Calu3 (cell line): ENCODE measurements around the gene AP1S3. TPM values are rescaled to one million over a fixed set of nuclear protein-coding genes. Genes with fewer than 3 reads are reported as not detected.
A peak's percentile ranks its signal among the peaks of the same experiment; 100 is the strongest.

ENCODE experiments used
- BruUV-seq: library from RNA; stranded (reverse); fragments of 400-500 nt; replicated peaks from 2 replicates; lab custom pipeline; 2021; lab: Mats Ljungman, UMichigan
- CTCF ChIA-PET: fragments of 300-600 bp; sonication (Branson Sonifier 250); formaldehyde crosslinking; loops from one replicate; lab custom pipeline; 2022; ENCODE audit warnings: antibody characterized with exemption; lab: Charles Lee
- DNase-seq: peaks from one replicate; pipeline ENCODE4 v3.0.0; 2022
- H3K27ac Mint-ChIP-seq: one replicate; pipeline ENCODE4 v1.8.0; 2022; ENCODE audit warnings: mixed read lengths; ENCODE audit not compliant: unreplicated experiment
- H3K27me3 Mint-ChIP-seq: one replicate; pipeline ENCODE4 v1.8.0; 2022; ENCODE audit warnings: mixed read lengths; ENCODE audit not compliant: unreplicated experiment
- H3K36me3 Mint-ChIP-seq: one replicate; pipeline ENCODE4 v1.8.0; 2022; ENCODE audit warnings: mild to moderate bottlenecking, moderate library complexity, mixed read lengths; ENCODE audit not compliant: insufficient read depth, unreplicated experiment
- H3K4me1 Mint-ChIP-seq: one replicate; pipeline ENCODE4 v1.8.0; 2022; ENCODE audit warnings: mild to moderate bottlenecking, low read depth, mixed read lengths; ENCODE audit not compliant: unreplicated experiment
- H3K4me3 Mint-ChIP-seq: one replicate; pipeline ENCODE4 v1.8.0; 2022; ENCODE audit warnings: mild to moderate bottlenecking, low read depth, moderate library complexity, mixed read lengths; ENCODE audit not compliant: unreplicated experiment
- H3K9me3 Mint-ChIP-seq: one replicate; pipeline ENCODE4 v1.8.0; 2022; ENCODE audit warnings: low read depth, mixed read lengths; ENCODE audit not compliant: unreplicated experiment
- intact Hi-C: fragments of 100-400 bp; cut with micrococcal nuclease; formaldehyde crosslinking; loops from one replicate; pipeline ENCODE4 v1.10.0; 2022; ENCODE audit not compliant: unreplicated experiment
- total RNA-seq: library from RNA; stranded (reverse); gene quantifications from 2 replicates; pipeline ENCODE4 v1.2.3, GENCODE V29; 2022
- TF ChIP-seq, protein P1 (sequence below): fragments of 200-600 bp; IDR thresholded peaks from one replicate; pipeline ENCODE4 v1.8.0; 2022; ENCODE audit warnings: antibody characterized with exemption; ENCODE audit not compliant: unreplicated experiment

Gene AP1S3
- total RNA-seq, 1 experiment from 2014 or later: 119 TPM

DNA sequence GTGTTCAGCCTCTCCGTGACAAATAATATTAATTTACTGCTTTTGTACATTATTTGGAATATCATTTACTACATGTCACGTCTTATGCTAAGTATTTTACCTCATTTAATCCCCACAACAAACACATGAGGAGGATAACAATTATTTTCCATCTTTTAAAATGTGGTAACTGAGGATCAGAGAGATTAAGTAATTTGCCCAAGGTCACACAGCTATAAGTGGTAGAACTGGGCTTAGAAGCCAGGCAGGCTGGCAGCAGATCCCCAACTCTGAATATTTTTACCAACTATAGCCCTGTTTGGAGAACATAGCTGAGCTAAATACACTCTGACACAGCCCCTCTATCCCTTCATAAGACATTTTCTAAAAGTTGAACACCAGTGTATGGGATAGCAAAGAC lies 24.1 kb downstream of the AP1S3 start:
- Mint-ChIP-seq H3K4me1 (peaks cover 61% of the 10 kb centered on the region), H3K27ac (peak overlapping the region; percentile 92), H3K36me3 (peaks cover 52% of the 10 kb centered on the region), H3K27me3 (no peaks in the 10 kb centered on the region), H3K9me3 (no peaks in the 10 kb centered on the region), H3K4me3 (peak overlapping the region; percentile 61)
- intact Hi-C loops: no loop called here
- TF ChIP-seq, protein P1, sequence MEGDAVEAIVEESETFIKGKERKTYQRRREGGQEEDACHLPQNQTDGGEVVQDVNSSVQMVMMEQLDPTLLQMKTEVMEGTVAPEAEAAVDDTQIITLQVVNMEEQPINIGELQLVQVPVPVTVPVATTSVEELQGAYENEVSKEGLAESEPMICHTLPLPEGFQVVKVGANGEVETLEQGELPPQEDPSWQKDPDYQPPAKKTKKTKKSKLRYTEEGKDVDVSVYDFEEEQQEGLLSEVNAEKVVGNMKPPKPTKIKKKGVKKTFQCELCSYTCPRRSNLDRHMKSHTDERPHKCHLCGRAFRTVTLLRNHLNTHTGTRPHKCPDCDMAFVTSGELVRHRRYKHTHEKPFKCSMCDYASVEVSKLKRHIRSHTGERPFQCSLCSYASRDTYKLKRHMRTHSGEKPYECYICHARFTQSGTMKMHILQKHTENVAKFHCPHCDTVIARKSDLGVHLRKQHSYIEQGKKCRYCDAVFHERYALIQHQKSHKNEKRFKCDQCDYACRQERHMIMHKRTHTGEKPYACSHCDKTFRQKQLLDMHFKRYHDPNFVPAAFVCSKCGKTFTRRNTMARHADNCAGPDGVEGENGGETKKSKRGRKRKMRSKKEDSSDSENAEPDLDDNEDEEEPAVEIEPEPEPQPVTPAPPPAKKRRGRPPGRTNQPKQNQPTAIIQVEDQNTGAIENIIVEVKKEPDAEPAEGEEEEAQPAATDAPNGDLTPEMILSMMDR: no peak
- no TSS peak for BruUV-seq
- CTCF ChIA-PET: interaction anchor here (1.0 to 1.2 kb wide), 2 partner anchors 13 to 40 kb away, joined by 3 to 6 read pairs; no protein-coding TSS in a partner anchor
- no peak for DNase-seq

DNA sequence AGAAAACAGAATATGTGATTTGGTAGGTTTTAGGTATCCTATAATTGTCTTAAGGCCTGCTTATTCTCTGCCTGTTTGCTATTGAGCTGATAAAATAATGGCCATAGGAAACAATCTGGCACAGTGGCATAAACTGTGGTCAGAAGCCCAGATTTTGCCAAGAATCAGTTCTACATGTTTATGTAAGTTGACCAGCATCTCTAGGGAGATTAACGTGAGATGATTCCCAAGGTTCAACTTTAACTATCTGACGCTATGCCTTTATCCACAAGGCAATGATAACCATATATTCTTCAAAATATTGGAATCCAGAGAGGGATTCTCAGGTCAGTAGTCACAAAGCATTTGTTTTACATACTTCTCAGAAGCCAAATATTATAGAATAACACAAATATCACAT lies 25.6 kb downstream of the AP1S3 start:
- H3K27me3 Mint-ChIP-seq: no peaks in the 10 kb centered on the region
- TF ChIP-seq, protein P1: no peak
- intact Hi-C loops: no loop called here
- DNase-seq: no peak
- no peak overlapping the region for H3K27ac Mint-ChIP-seq
- no peaks in the 10 kb centered on the region for H3K9me3 Mint-ChIP-seq
- BruUV-seq: TSS peak; percentile 3
- H3K4me3 Mint-ChIP-seq: no peak overlapping the region
- peaks cover 43% of the 10 kb centered on the region for H3K36me3 Mint-ChIP-seq
- CTCF ChIA-PET: no interaction called here
- peaks cover 64% of the 10 kb centered on the region for H3K4me1 Mint-ChIP-seq

DNA sequence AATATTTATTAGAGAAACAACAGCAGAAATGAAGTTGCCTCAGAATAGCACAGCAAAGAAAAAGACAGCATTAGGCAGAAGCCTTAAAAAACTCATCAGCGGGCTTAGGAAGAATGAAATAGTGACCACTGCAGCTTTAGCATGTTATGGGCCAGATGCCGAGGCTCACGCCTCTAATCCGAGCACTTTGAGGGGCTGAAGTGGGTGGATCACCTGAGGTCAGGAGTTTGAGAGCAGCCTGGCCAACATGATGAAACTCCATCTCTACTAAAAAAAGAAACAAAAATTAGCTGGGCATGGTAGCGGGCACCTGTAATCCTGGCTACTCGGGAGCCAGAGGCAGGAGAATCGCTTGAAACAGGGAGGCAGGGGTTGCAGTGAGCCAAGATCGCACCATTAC lies 32.4 kb downstream of the AP1S3 start:
- peaks cover 60% of the 10 kb centered on the region for H3K4me1 Mint-ChIP-seq
- DNase-seq: no peak
- CTCF ChIA-PET: no interaction called here
- H3K9me3 Mint-ChIP-seq: no peaks in the 10 kb centered on the region
- H3K27ac Mint-ChIP-seq: no peak overlapping the region
- BruUV-seq: no TSS peak
- TF ChIP-seq, protein P1: no peak
- H3K27me3 Mint-ChIP-seq: no peaks in the 10 kb centered on the region
- intact Hi-C loops: no loop called here
- no peak overlapping the region for H3K4me3 Mint-ChIP-seq
- peaks cover 14% of the 10 kb centered on the region for H3K36me3 Mint-ChIP-seq

DNA sequence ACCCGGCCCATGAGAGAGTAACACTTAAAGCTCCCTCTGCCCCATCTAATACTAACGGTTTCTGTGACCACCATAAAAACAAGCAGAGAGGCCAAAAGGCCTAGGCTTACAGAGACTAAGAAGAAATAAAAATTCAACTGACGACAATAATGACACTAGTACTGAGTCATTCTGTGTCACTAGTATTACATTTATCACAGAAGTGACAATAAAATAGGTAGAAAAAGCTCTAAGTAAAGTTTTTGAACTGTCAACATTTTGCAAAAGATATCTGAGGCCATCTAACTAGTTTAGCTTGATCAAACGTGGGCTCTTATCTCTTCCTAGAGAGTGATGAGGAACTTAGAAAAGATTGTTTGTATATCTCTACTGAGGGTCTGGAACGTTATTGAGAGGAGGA lies 35.6 kb downstream of the AP1S3 start:
- CTCF ChIA-PET: interaction anchor here (0.6 kb wide), 1 partner anchor 97 kb away, joined by 3 read pairs; no protein-coding TSS in a partner anchor
- DNase-seq: no peak
- no peaks in the 10 kb centered on the region for H3K9me3 Mint-ChIP-seq
- peak overlapping the region; percentile 96 for H3K27ac Mint-ChIP-seq
- TF ChIP-seq, protein P1: no peak
- no peaks in the 10 kb centered on the region for H3K27me3 Mint-ChIP-seq
- intact Hi-C loops: no loop called here
- H3K4me3 Mint-ChIP-seq: no peak overlapping the region
- no TSS peak for BruUV-seq
- H3K4me1 Mint-ChIP-seq: peaks cover 69% of the 10 kb centered on the region
- peaks cover 35% of the 10 kb centered on the region for H3K36me3 Mint-ChIP-seq
